Neural cell (in vitro differentiated cells): Measurements from ENCODE around the gene SDSL. TPM values are rescaled to one million over a fixed set of nuclear protein-coding genes. Genes with fewer than 3 reads are reported as not detected.

ENCODE experiments used
- H2AFZ ChIP-seq: fragments of 200-600, 300-800 bp; sonication (generic), shearing (Covaris generic); 2 replicates; pipeline ENCODE4 v1.6.0; 2014; ENCODE audit warnings: low read depth, mild to moderate bottlenecking, antibody characterized with exemption, low read length, moderate library complexity
- H3F3A ChIP-seq: fragments of 200-600 bp; shearing (Covaris generic); 2 replicates; pipeline ENCODE4 v1.6.1; 2016; ENCODE audit warnings: mild to moderate bottlenecking, moderate library complexity, mixed read lengths, antibody characterized with exemption, low read length; ENCODE audit not compliant: insufficient read depth, poor library complexity, severe bottlenecking
- H3K27ac ChIP-seq: fragments of 200-600, 300-800 bp; sonication (generic), shearing (Covaris generic); 2 replicates; pipeline ENCODE4 v1.5.1; 2014; ENCODE audit warnings: mild to moderate bottlenecking, low read length, moderate library complexity
- H3K27me3 ChIP-seq: fragments of 300-800, 200-600 bp; sonication (generic), shearing (Covaris generic); 2 replicates; pipeline ENCODE4 v1.6.0; 2014; ENCODE audit warnings: mild to moderate bottlenecking, low read depth, low read length, moderate library complexity; ENCODE audit not compliant: insufficient read depth
- H3K36me3 ChIP-seq: fragments of 300-800, 200-600 bp; sonication (generic), shearing (Covaris generic); 2 replicates; pipeline ENCODE4 v1.5.1; 2014; ENCODE audit warnings: mild to moderate bottlenecking, antibody characterized with exemption, low read length, moderate library complexity; ENCODE audit not compliant: insufficient read depth
- H3K4me2 ChIP-seq: fragments of 300-800, 200-600 bp; sonication (generic), shearing (Covaris generic); 2 replicates; pipeline ENCODE4 v1.6.0; 2014; ENCODE audit warnings: mild to moderate bottlenecking, low read length
- H3K4me3 ChIP-seq: fragments of 300-800, 200-600 bp; sonication (generic), shearing (Covaris generic); 2 replicates; pipeline ENCODE4 v1.5.1; 2014; ENCODE audit warnings: mild to moderate bottlenecking, low read length, moderate library complexity
- H3K79me2 ChIP-seq: fragments of 200-600 bp; shearing (Covaris generic); replicated peaks from 2 replicates; pipeline ENCODE4 v1.6.0; 2014; ENCODE audit warnings: mild to moderate bottlenecking, low read length, moderate library complexity; ENCODE audit not compliant: insufficient read depth
- H3K9ac ChIP-seq: fragments of 300-800, 200-600 bp; sonication (generic), shearing (Covaris generic); 2 replicates; pipeline ENCODE4 v1.6.1; 2016; ENCODE audit warnings: mild to moderate bottlenecking, low read length, mixed read lengths
- H3K9me2 ChIP-seq: fragments of 200-600 bp; shearing (Covaris generic); 2 replicates; pipeline ENCODE4 v1.6.1; 2016; ENCODE audit warnings: mild to moderate bottlenecking, low read length, mixed read lengths; ENCODE audit not compliant: insufficient read depth
- H3K9me3 ChIP-seq: fragments of 200-600, 300-800 bp; sonication (generic), shearing (Covaris generic); 2 replicates; pipeline ENCODE4 v1.6.1; 2016; ENCODE audit warnings: mild to moderate bottlenecking, mixed run types, low read length, moderate library complexity, mixed read lengths
- H4K20me1 ChIP-seq: fragments of 200-600 bp; shearing (Covaris generic); 2 replicates; pipeline ENCODE4 v1.6.1; 2016; ENCODE audit warnings: mild to moderate bottlenecking, mixed run types; ENCODE audit not compliant: insufficient read depth
- EP300 ChIP-seq: fragments of 450-650 bp; conservative IDR thresholded peaks from 2 replicates; pipeline ENCODE4 v1.6.1; 2014; ENCODE audit warnings: antibody characterized with exemption, mild to moderate bottlenecking, moderate library complexity; ENCODE audit not compliant: poor library complexity, severe bottlenecking
- EZH2 ChIP-seq: fragments of 200-600, 300-800 bp; shearing (Covaris generic), sonication (generic); IDR thresholded peaks from 2 replicates; pipeline ENCODE4 v1.6.1; 2014; ENCODE audit warnings: antibody characterized with exemption, low read length, borderline replicate concordance, mild to moderate bottlenecking; ENCODE audit not compliant: insufficient read depth, poor library complexity, severe bottlenecking
- MXI1 ChIP-seq: fragments of 450-650 bp; conservative IDR thresholded peaks from 2 replicates; pipeline ENCODE4 v1.6.1; 2014; ENCODE audit warnings: antibody characterized with exemption, mild to moderate bottlenecking; ENCODE audit not compliant: poor library complexity, severe bottlenecking
- POLR2AphosphoS5 ChIP-seq: IDR thresholded peaks from 2 replicates; pipeline ENCODE4 v1.6.1; 2012
- RAD21 ChIP-seq: fragments of 450-650 bp; conservative IDR thresholded peaks from 2 replicates; pipeline ENCODE4 v1.6.1; 2014; ENCODE audit warnings: antibody characterized with exemption, mild to moderate bottlenecking, moderate library complexity
- SMC3 ChIP-seq: fragments of 450-650 bp; conservative IDR thresholded peaks from 2 replicates; pipeline ENCODE4 v1.6.1; 2014; ENCODE audit warnings: antibody characterized with exemption, mild to moderate bottlenecking, moderate library complexity; ENCODE audit not compliant: poor library complexity
- TAF1 ChIP-seq: IDR thresholded peaks from 2 replicates; pipeline ENCODE4 v1.6.1; 2012; ENCODE audit warnings: low read depth
- polyA plus RNA-seq: library from polyadenylated mRNA; depleted of rRNA; stranded (reverse); fragments of >200 nt; gene quantifications from 2 replicates; pipeline ENCODE4 v1.2.3, GENCODE V29; 2014
- TF ChIP-seq, protein P1 (sequence below): fragments of 450-650 bp; IDR thresholded peaks from 2 replicates; pipeline ENCODE4 v1.5.1; 2014; ENCODE audit warnings: antibody characterized with exemption, mild to moderate bottlenecking, moderate library complexity; ENCODE audit not compliant: poor library complexity, severe bottlenecking
- TF ChIP-seq, protein P2 (sequence below): IDR thresholded peaks from 2 replicates; pipeline ENCODE4 v1.6.1; 2012; ENCODE audit warnings: borderline replicate concordance

The SDSL gene
- polyA plus RNA-seq, 1 donor from 2014 or later, result 2.7 TPM

- no peak overlapping the region for H3K27ac ChIP-seq
- no peaks in the 10 kb centered on the region for H4K20me1 ChIP-seq
Measured at GRCh38 chr12:113385282-113385882, 36.8 kb upstream of the SDSL start.

DNA sequence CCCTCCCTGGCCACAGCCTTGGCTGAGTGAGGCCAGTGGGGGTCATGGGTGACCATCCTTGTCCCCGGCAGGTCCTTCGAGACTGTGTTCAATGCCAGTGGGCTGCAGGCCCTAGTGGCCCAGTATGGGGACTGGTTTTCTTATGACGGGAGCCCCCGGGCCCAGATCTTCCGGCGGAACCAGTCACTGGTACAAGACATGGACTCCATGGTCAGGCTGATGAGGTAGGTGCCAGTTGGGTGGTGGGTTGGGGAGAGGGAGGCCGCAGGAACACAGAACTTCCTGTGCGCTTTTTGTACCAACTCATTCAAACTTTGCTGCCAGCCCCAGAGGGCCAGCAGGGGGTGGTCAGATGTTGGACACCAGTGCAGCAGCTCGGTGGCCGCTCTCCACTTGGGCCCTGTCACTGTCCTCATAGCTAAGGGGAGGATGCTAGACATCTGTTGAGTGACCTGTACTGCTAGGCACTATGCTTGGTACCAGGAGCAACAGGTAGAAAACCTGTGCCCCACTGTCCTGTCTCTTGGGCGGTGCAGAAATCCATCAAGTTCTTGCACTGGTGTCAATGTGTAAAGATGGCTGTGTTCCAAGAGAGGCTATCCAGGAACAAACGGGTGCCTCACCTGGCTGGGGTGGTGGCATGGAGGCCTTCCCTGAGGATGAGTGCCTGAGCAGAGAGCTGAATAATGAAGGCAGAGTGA is 35.2 kb upstream of the SDSL start:
- Histone ChIP-seq H3K4me2 (no peak overlapping the region), H2AFZ (no peak overlapping the region), H3K27ac (no peak overlapping the region), H3K79me2 (no peaks in the 10 kb centered on the region), H3K4me3 (no peak overlapping the region), H3K9ac (no peak overlapping the region), H4K20me1 (no peaks in the 10 kb centered on the region), H3F3A (no peaks in the 10 kb centered on the region), H3K27me3 (no peaks in the 10 kb centered on the region), H3K9me3 (no peaks in the 10 kb centered on the region), H3K9me2 (no peaks in the 10 kb centered on the region), H3K36me3 (no peaks in the 10 kb centered on the region)
- no peak for TF ChIP-seq EZH2
- TF ChIP-seq, protein P1, sequence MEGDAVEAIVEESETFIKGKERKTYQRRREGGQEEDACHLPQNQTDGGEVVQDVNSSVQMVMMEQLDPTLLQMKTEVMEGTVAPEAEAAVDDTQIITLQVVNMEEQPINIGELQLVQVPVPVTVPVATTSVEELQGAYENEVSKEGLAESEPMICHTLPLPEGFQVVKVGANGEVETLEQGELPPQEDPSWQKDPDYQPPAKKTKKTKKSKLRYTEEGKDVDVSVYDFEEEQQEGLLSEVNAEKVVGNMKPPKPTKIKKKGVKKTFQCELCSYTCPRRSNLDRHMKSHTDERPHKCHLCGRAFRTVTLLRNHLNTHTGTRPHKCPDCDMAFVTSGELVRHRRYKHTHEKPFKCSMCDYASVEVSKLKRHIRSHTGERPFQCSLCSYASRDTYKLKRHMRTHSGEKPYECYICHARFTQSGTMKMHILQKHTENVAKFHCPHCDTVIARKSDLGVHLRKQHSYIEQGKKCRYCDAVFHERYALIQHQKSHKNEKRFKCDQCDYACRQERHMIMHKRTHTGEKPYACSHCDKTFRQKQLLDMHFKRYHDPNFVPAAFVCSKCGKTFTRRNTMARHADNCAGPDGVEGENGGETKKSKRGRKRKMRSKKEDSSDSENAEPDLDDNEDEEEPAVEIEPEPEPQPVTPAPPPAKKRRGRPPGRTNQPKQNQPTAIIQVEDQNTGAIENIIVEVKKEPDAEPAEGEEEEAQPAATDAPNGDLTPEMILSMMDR, result no peak
- no peak for TF ChIP-seq TAF1
- no peak for TF ChIP-seq SMC3
- TF ChIP-seq POLR2AphosphoS5, result no peak
- no peak for TF ChIP-seq RAD21
- no peak for TF ChIP-seq MXI1
- TF ChIP-seq, protein P2, sequence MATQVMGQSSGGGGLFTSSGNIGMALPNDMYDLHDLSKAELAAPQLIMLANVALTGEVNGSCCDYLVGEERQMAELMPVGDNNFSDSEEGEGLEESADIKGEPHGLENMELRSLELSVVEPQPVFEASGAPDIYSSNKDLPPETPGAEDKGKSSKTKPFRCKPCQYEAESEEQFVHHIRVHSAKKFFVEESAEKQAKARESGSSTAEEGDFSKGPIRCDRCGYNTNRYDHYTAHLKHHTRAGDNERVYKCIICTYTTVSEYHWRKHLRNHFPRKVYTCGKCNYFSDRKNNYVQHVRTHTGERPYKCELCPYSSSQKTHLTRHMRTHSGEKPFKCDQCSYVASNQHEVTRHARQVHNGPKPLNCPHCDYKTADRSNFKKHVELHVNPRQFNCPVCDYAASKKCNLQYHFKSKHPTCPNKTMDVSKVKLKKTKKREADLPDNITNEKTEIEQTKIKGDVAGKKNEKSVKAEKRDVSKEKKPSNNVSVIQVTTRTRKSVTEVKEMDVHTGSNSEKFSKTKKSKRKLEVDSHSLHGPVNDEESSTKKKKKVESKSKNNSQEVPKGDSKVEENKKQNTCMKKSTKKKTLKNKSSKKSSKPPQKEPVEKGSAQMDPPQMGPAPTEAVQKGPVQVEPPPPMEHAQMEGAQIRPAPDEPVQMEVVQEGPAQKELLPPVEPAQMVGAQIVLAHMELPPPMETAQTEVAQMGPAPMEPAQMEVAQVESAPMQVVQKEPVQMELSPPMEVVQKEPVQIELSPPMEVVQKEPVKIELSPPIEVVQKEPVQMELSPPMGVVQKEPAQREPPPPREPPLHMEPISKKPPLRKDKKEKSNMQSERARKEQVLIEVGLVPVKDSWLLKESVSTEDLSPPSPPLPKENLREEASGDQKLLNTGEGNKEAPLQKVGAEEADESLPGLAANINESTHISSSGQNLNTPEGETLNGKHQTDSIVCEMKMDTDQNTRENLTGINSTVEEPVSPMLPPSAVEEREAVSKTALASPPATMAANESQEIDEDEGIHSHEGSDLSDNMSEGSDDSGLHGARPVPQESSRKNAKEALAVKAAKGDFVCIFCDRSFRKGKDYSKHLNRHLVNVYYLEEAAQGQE, result no peak
- no peak for TF ChIP-seq EP300

More at GRCh38 chr12:113385282-113385882, 36.8 kb upstream of the SDSL start:
- H3K9me3 ChIP-seq, result no peaks in the 10 kb centered on the region
- no peaks in the 10 kb centered on the region for H3K79me2 ChIP-seq
- H2AFZ ChIP-seq, result no peak overlapping the region
- no peaks in the 10 kb centered on the region for H3K9me2 ChIP-seq
- no peak for TF ChIP-seq MXI1
- TF ChIP-seq TAF1, result no peak
- TF ChIP-seq, protein P2, result no peak
- TF ChIP-seq EZH2, result no peak
- no peak for TF ChIP-seq EP300
- no peak for TF ChIP-seq SMC3
- no peak for TF ChIP-seq POLR2AphosphoS5
- no peak for TF ChIP-seq RAD21
- TF ChIP-seq, protein P1, result no peak
- H3K9ac ChIP-seq, result no peak overlapping the region
- no peaks in the 10 kb centered on the region for H3F3A ChIP-seq
- no peak overlapping the region for H3K4me2 ChIP-seq
- no peaks in the 10 kb centered on the region for H3K27me3 ChIP-seq
- H3K4me3 ChIP-seq, result no peak overlapping the region
- H3K36me3 ChIP-seq, result no peaks in the 10 kb centered on the region
